ENCODE measurements around the gene LHFPL6. TPM values are rescaled to one million over a fixed set of nuclear protein-coding genes. Genes with fewer than 3 reads are reported as not detected.

Gene LHFPL6
- total RNA-seq, 1 donor, result 57.9 TPM

DNA sequence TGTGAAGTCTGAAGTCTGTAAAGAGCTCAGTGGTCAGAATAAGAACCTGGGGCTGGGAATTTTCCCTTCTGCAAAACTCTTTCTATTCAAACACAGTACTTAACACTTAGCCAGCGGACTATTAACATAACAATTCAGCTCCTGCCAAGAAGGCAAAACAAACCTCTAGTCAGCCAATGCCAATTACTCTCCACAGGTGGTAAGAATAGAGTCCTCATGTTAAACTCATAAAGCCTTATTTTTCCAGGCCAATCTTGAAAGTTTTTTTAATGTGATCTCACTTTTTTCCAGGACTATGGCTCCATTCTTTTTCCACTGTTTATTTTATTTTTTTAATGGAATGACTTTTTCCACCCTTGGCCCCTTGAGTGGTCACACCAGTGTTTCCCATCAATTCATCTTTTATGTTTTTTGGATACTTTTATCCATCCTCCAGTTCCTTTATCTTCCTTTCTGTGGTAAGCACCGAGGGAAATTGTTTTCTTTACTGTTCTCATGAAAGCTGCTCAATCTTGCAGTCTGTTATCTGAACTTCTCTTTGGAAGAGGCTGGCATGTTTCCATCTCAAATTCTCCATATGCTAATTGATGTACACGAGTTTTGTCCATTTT is 217.3 kb downstream of the LHFPL6 start:
- H3K4me3 ChIP-seq (ENCODE audit: low read depth, low read length), result no peak overlapping the region
- no peak for DNase-seq (ENCODE audit: low read depth)
- TF ChIP-seq, protein P1, sequence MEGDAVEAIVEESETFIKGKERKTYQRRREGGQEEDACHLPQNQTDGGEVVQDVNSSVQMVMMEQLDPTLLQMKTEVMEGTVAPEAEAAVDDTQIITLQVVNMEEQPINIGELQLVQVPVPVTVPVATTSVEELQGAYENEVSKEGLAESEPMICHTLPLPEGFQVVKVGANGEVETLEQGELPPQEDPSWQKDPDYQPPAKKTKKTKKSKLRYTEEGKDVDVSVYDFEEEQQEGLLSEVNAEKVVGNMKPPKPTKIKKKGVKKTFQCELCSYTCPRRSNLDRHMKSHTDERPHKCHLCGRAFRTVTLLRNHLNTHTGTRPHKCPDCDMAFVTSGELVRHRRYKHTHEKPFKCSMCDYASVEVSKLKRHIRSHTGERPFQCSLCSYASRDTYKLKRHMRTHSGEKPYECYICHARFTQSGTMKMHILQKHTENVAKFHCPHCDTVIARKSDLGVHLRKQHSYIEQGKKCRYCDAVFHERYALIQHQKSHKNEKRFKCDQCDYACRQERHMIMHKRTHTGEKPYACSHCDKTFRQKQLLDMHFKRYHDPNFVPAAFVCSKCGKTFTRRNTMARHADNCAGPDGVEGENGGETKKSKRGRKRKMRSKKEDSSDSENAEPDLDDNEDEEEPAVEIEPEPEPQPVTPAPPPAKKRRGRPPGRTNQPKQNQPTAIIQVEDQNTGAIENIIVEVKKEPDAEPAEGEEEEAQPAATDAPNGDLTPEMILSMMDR (IDR thresholded peaks at IDR 0.05; ENCODE audit: insufficient read depth, low read depth, low read length), result no peak

DNA sequence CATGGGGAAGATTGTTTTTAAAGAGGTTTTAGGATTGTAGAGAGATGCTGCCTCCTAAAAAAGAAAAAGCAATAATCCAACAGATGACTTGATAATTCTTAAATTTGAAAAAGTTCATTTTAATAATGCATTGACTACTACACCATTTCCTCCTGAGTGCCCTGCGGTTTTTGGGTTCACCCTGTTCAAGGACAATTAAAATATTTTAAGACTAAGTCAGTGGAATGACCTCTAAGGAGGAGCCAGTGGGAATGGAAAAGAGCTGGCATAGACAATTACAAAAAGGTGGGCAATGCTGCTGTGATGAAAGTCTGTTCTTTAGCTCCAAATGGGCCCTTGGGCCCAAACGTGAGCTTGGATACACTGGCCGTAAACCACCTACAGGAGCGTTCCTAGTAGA is 217.8 kb downstream of the LHFPL6 start:
- DNase-seq (ENCODE audit: low read depth), result no peak
- H3K4me3 ChIP-seq (ENCODE audit: low read depth, low read length), result no peak overlapping the region
- TF ChIP-seq, protein P1 (IDR thresholded peaks at IDR 0.05; ENCODE audit: insufficient read depth, low read depth, low read length), result no peak

DNA sequence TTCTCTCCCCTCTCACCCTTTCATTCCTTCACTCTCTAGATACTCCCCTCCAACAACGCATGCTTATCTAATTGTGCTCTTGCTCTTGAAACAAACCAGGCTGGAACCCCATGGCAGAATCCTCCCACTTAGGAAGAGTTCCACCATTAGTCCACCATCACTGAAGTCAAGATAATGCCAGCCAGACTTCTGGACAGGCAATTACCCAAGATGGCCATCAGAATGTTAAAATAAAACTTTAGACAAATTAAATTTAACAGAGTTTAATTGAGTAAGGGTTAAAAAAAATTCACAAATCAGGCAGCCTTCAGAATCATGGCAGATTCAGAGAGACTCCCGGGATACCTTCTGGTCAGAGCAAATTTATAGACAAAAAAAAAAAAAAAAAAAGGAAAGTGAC is 221.5 kb downstream of the LHFPL6 start:
- no peak overlapping the region for H3K4me3 ChIP-seq (ENCODE audit: low read depth, low read length)
- no peak for DNase-seq (ENCODE audit: low read depth)
- TF ChIP-seq, protein P1 (IDR thresholded peaks at IDR 0.05; ENCODE audit: insufficient read depth, low read depth, low read length), result no peak

DNA sequence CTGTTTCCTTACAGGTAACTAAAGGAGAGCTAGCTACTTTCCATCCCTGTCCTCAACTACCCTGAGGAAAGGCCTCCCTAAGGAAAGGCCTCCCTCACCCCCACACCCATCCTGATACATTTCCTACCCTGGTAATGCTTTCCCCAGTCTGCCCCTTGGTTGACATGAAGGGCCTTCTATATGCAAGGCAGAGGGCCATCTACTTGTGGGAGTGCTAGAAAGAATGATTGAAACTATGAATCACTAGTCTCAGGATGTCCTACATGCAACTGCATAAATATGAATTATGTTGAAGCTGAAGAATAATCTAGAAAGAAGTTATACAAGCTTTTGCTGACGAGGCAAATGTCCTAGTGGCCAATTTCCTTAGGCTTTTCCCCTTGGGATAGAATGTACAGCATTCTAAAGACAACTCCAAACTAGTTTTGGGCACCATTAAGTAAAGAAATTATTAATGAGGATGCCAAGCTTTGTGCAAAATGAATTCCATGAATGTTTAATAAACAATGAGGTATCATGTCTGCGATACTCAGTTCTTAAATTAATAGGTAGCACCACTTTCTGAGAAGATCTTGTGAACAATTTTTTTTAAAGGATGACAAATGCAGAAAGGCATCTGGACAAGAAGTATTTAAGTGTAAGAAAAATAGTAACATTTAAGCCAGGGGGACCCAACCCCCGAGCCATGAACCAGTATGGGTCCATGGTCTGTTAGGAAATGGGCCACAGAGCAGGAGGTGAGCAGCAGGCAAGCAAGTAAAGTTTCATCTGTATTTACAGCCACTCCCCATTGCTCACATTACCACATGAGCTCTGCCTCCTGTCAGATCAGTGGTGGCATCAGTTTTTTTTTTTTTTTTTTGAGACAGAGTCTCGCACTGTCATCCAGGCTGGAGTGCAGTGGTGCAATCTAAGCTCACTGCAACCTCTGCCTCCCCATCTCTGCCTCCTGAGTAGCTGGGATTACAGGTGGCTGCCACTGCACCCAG is 223.0 kb downstream of the LHFPL6 start:
- TF ChIP-seq, protein P1 (IDR thresholded peaks at IDR 0.05; ENCODE audit: insufficient read depth, low read depth, low read length), result no peak
- DNase-seq (ENCODE audit: low read depth), result no peak
- no peak overlapping the region for H3K4me3 ChIP-seq (ENCODE audit: low read depth, low read length)

DNA sequence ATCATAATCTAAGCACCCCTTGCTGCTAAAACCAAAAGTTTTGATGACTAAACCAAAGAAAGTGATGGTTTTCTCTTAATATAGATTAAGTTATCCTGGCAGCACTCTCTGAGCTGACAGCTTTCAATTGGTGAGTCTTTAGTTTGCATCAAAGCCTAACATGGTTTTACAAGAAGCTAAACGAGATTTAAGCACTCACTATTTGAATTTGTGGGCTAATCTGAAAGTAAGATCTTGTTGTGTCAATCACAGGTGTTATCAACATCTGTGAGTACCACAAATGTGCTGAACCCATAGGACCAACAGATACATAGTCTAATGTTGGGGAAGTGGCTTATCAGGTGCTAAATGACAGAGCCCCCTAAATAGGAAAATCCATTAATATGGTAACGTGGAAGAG is 223.9 kb downstream of the LHFPL6 start:
- H3K4me3 ChIP-seq (ENCODE audit: low read depth, low read length), result no peak overlapping the region
- TF ChIP-seq, protein P1 (IDR thresholded peaks at IDR 0.05; ENCODE audit: insufficient read depth, low read depth, low read length), result no peak
- DNase-seq (ENCODE audit: low read depth), result no peak

DNA sequence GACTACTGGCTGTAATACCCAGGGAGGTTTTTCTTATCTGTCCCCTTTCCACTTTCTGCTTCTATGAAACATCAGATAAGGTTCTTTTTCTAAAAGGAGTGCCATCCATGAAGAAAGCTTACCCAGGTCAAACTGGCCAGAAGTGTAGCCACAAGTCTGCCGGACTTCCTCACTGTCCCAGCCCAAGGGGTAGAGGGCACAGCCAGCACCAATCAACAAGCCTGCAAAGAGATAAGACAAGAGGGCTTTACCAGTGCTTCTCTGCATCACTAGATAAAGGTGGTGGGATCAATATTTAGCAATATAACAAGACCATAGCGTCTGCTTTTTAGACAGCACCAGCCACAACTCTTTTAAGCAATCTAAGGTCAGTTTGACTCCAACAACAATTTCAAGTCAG is 224.7 kb downstream of the LHFPL6 start:
- no peak overlapping the region for H3K4me3 ChIP-seq (ENCODE audit: low read depth, low read length)
- TF ChIP-seq, protein P1 (IDR thresholded peaks at IDR 0.05; ENCODE audit: insufficient read depth, low read depth, low read length), result no peak
- DNase-seq (ENCODE audit: low read depth), result no peak

Measured in fibroblast of villous mesenchyme (primary cell).